HEK293 (cell line): ENCODE data around the gene KDSR.
A peak's percentile ranks its signal among the peaks of the same experiment; 100 is the strongest.

Source experiments
- EGR2 ChIP-seq: fragments of 450-650 bp; formaldehyde crosslinking; IDR thresholded peaks from 2 replicates; pipeline ENCODE4 v1.5.1; 2016; ENCODE audit warnings: low read depth, missing biosample characterization, missing genetic modification characterization
- FEZF1 ChIP-seq: fragments of 450-650 bp; formaldehyde crosslinking; IDR thresholded peaks from 2 replicates; pipeline ENCODE4 v1.5.1; 2016; ENCODE audit warnings: missing biosample characterization, missing genetic modification characterization
- HOXC10 ChIP-seq: sonication (generic); formaldehyde crosslinking; IDR thresholded peaks from 2 replicates; pipeline ENCODE4 v1.8.1; 2023; ENCODE audit warnings: mild to moderate bottlenecking, missing genetic modification reagents
- KLF16 ChIP-seq: fragments of 450-650 bp; formaldehyde crosslinking; IDR thresholded peaks from 2 replicates; pipeline ENCODE4 v1.5.1; 2017; ENCODE audit warnings: missing biosample characterization, missing genetic modification characterization
- KLF8 ChIP-seq: fragments of 450-650 bp; formaldehyde crosslinking; IDR thresholded peaks from 2 replicates; pipeline ENCODE4 v1.5.1; 2016; ENCODE audit warnings: missing biosample characterization, missing genetic modification characterization
- MEIS1 ChIP-seq: sonication (generic); formaldehyde crosslinking; IDR thresholded peaks from 2 replicates; pipeline ENCODE4 v1.8.1; 2022; ENCODE audit warnings: missing genetic modification reagents, mild to moderate bottlenecking, borderline replicate concordance
- TSHZ1 ChIP-seq: fragments of 450-650 bp; formaldehyde crosslinking; IDR thresholded peaks from 2 replicates; pipeline ENCODE4 v1.5.1; 2016; ENCODE audit warnings: missing biosample characterization, missing genetic modification characterization, borderline replicate concordance
- ZBTB26 ChIP-seq: fragments of 450-650 bp; formaldehyde crosslinking; optimal IDR thresholded peaks from 2 replicates; pipeline ENCODE3; 2016; ENCODE audit warnings: missing biosample characterization, mild to moderate bottlenecking, missing genetic modification characterization
- ZFP3 ChIP-seq: fragments of 450-650 bp; formaldehyde crosslinking; IDR thresholded peaks from 2 replicates; pipeline ENCODE4 v1.5.1; 2016; ENCODE audit warnings: low read depth, missing biosample characterization, missing genetic modification characterization
- ZFP37 ChIP-seq: fragments of 450-650 bp; formaldehyde crosslinking; IDR thresholded peaks from 2 replicates; pipeline ENCODE4 v1.5.1; 2016; ENCODE audit warnings: missing biosample characterization, missing genetic modification characterization
- ZNF138 ChIP-seq: fragments of 450-650 bp; formaldehyde crosslinking; IDR thresholded peaks from 2 replicates; pipeline ENCODE4 v1.5.1; 2016; ENCODE audit warnings: missing biosample characterization, missing genetic modification characterization, borderline replicate concordance
- ZNF184 ChIP-seq: fragments of 450-650 bp; IDR thresholded peaks from 2 replicates; pipeline ENCODE4 v1.5.1; 2018; ENCODE audit warnings: missing biosample characterization, mild to moderate bottlenecking, missing genetic modification characterization
- ZNF19 ChIP-seq: fragments of 450-650 bp; formaldehyde crosslinking; IDR thresholded peaks from 2 replicates; pipeline ENCODE4; 2016; ENCODE audit warnings: missing biosample characterization, missing genetic modification characterization, low read depth
- ZNF266 ChIP-seq: fragments of 450-650 bp; formaldehyde crosslinking; IDR thresholded peaks from 2 replicates; pipeline ENCODE4 v1.5.1; 2016; ENCODE audit warnings: missing biosample characterization, missing genetic modification characterization, low read depth
- ZNF302 ChIP-seq: fragments of 450-650 bp; formaldehyde crosslinking; IDR thresholded peaks from 2 replicates; pipeline ENCODE4 v1.5.1; 2016; ENCODE audit warnings: missing biosample characterization, missing genetic modification characterization, low read depth
- ZNF366 ChIP-seq: fragments of 450-650 bp; formaldehyde crosslinking; conservative IDR thresholded peaks from 2 replicates; pipeline ENCODE4 v1.5.1; 2016; ENCODE audit warnings: missing biosample characterization, missing genetic modification characterization
- ZNF423 ChIP-seq: fragments of 450-650 bp; formaldehyde crosslinking; IDR thresholded peaks from 2 replicates; pipeline ENCODE4 v1.5.1; 2016; ENCODE audit warnings: missing biosample characterization, missing genetic modification characterization
- ZNF433 ChIP-seq: fragments of 450-650 bp; formaldehyde crosslinking; IDR thresholded peaks from 2 replicates; pipeline ENCODE4 v1.5.1; 2016; ENCODE audit warnings: missing biosample characterization, missing genetic modification characterization, low read depth
- ZNF473 ChIP-seq: fragments of 450-650 bp; formaldehyde crosslinking; IDR thresholded peaks from 2 replicates; pipeline ENCODE4 v1.5.1; 2017; ENCODE audit warnings: missing biosample characterization, missing genetic modification characterization
- ZNF488 ChIP-seq: fragments of 450-650 bp; formaldehyde crosslinking; IDR thresholded peaks from 2 replicates; pipeline ENCODE4 v1.5.1; 2016; ENCODE audit warnings: missing biosample characterization, missing genetic modification characterization
- ZNF624 ChIP-seq: fragments of 450-650 bp; formaldehyde crosslinking; IDR thresholded peaks from 2 replicates; pipeline ENCODE4 v1.5.1; 2017; ENCODE audit warnings: missing biosample characterization, missing genetic modification characterization
- ZNF629 ChIP-seq: fragments of 450-650 bp; formaldehyde crosslinking; IDR thresholded peaks from 2 replicates; pipeline ENCODE4 v1.5.1; 2017; ENCODE audit warnings: missing biosample characterization, missing genetic modification characterization
- ZNF677 ChIP-seq: fragments of 450-650 bp; IDR thresholded peaks from 2 replicates; pipeline ENCODE4 v1.5.0; 2018; ENCODE audit warnings: missing biosample characterization, mild to moderate bottlenecking, missing genetic modification characterization, moderate library complexity
- ZNF837 ChIP-seq: fragments of 450-650 bp; formaldehyde crosslinking; IDR thresholded peaks from 2 replicates; pipeline ENCODE4 v1.5.1; 2016; ENCODE audit warnings: missing biosample characterization, missing genetic modification characterization
- TF ChIP-seq, protein P1 (sequence below): fragments of 450-650 bp; IDR thresholded peaks from 2 replicates; pipeline ENCODE4 v1.5.1; 2018; ENCODE audit warnings: missing biosample characterization, mild to moderate bottlenecking, missing genetic modification characterization
- TF ChIP-seq, protein P2 (sequence below): fragments of 450-650 bp; formaldehyde crosslinking; IDR thresholded peaks from 2 replicates; pipeline ENCODE4 v1.5.1; 2016; ENCODE audit warnings: missing biosample characterization, missing genetic modification characterization
- TF ChIP-seq, protein P3 (sequence below): fragments of 450-650 bp; formaldehyde crosslinking; IDR thresholded peaks from 2 replicates; pipeline ENCODE4 v1.5.1; 2016; ENCODE audit warnings: missing biosample characterization, missing genetic modification characterization
- TF ChIP-seq, protein P4 (sequence below): fragments of 450-650 bp; formaldehyde crosslinking; IDR thresholded peaks from 2 replicates; pipeline ENCODE4 v1.5.1; 2016; ENCODE audit warnings: missing biosample characterization, missing genetic modification characterization, low read depth

Gene KDSR

DNA sequence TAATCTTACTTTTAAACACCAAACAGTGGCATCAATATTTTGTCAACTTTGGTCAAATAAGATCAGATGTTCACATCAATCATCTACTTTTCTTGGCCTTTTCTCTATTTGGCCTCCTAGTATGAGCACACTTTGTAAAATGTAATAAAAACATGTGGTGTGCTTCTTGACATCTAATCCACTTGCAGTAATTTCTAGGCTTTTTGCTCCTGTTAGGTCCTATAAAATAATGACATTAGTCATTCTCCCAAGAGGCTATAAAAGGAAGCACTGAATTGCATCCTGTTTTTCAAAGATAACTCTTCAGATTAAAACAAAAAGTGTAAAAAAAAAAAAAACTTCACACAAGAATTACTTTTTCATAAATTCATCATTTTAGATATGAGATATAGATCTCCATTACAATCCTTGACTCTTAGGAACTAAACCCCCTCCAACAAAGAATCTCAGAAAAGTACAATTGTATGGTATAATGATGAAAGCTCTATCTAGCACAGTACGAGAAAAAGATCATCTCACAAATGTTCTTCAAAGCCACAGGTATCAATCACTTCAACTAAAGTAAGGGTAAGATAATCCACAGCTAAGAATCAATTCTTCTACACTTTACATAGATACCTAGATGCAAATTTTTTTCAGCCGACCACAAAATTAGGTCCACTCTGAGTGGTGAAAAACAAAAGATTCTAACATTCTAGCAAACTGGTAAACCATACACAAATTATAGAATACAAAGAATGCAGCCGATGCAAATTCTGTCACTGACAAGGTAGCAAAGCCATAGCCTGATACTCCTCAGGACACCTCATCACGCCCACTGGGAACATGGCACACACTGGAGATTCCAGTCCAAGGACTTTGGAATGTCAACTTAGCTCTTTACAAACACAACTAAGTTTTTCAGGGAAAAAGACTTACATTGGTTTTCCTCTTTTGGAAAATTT lies 50.1 kb downstream of the KDSR start (continued):
- TF ChIP-seq ZNF423 (no peak), FEZF1 (tag by site-specific recombination) (peak; percentile 93), ZNF138 (tag by site-specific recombination) (no peak), ZNF624 (tag by site-specific recombination) (no peak), KLF16 (tag by site-specific recombination) (no peak), ZNF366 (tag by site-specific recombination) (0 out of 2 replicates have a peak, but pooled peaks have one; percentile 42), ZNF837 (no peak), ZFP37 (tag by site-specific recombination) (no peak), HOXC10 (CRISPR knock-in tag) (no peak), ZNF302 (tag by site-specific recombination) (no peak), ZNF677 (no peak), ZFP3 (tag by site-specific recombination) (no peak), ZNF473 (tag by site-specific recombination) (no peak), KLF8 (no peak), ZNF488 (no peak), ZNF19 (tag by site-specific recombination) (no peak), ZNF184 (tag by site-specific recombination) (no peak), TSHZ1 (tag by site-specific recombination) (no peak), ZBTB26 (tag by site-specific recombination) (no peak), ZNF629 (tag by site-specific recombination) (no peak), MEIS1 (CRISPR knock-in tag) (no peak), ZNF433 (no peak), EGR2 (tag by site-specific recombination) (no peak), ZNF266 (tag by site-specific recombination) (no peak)
- TF ChIP-seq, protein P1, sequence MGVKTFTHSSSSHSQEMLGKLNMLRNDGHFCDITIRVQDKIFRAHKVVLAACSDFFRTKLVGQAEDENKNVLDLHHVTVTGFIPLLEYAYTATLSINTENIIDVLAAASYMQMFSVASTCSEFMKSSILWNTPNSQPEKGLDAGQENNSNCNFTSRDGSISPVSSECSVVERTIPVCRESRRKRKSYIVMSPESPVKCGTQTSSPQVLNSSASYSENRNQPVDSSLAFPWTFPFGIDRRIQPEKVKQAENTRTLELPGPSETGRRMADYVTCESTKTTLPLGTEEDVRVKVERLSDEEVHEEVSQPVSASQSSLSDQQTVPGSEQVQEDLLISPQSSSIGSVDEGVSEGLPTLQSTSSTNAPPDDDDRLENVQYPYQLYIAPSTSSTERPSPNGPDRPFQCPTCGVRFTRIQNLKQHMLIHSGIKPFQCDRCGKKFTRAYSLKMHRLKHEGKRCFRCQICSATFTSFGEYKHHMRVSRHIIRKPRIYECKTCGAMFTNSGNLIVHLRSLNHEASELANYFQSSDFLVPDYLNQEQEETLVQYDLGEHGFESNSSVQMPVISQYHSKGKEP (tag by site-specific recombination): peak; percentile 31; the same call in 1 of the 2 replicates
- TF ChIP-seq, protein P2, sequence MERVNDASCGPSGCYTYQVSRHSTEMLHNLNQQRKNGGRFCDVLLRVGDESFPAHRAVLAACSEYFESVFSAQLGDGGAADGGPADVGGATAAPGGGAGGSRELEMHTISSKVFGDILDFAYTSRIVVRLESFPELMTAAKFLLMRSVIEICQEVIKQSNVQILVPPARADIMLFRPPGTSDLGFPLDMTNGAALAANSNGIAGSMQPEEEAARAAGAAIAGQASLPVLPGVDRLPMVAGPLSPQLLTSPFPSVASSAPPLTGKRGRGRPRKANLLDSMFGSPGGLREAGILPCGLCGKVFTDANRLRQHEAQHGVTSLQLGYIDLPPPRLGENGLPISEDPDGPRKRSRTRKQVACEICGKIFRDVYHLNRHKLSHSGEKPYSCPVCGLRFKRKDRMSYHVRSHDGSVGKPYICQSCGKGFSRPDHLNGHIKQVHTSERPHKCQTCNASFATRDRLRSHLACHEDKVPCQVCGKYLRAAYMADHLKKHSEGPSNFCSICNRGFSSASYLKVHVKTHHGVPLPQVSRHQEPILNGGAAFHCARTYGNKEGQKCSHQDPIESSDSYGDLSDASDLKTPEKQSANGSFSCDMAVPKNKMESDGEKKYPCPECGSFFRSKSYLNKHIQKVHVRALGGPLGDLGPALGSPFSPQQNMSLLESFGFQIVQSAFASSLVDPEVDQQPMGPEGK (tag by site-specific recombination): no peak
- TF ChIP-seq, protein P3, sequence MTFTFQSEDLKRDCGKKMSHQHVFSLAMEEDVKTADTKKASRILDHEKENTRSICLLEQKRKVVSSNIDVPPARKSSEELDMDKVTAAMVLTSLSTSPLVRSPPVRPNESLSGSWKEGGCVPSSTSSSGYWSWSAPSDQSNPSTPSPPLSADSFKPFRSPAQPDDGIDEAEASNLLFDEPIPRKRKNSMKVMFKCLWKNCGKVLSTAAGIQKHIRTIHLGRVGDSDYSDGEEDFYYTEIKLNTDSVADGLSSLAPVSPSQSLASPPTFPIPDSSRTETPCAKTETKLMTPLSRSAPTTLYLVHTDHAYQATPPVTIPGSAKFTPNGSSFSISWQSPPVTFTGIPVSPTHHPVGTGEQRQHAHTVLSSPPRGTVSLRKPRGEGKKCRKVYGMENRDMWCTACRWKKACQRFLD (tag by site-specific recombination): no peak
- TF ChIP-seq, protein P4, sequence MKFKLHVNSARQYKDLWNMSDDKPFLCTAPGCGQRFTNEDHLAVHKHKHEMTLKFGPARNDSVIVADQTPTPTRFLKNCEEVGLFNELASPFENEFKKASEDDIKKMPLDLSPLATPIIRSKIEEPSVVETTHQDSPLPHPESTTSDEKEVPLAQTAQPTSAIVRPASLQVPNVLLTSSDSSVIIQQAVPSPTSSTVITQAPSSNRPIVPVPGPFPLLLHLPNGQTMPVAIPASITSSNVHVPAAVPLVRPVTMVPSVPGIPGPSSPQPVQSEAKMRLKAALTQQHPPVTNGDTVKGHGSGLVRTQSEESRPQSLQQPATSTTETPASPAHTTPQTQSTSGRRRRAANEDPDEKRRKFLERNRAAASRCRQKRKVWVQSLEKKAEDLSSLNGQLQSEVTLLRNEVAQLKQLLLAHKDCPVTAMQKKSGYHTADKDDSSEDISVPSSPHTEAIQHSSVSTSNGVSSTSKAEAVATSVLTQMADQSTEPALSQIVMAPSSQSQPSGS (tag by site-specific recombination): no peak
